ENCODE results near the gene EGR2. TPM values are rescaled to one million over a fixed set of nuclear protein-coding genes. Genes with fewer than 3 reads are reported as not detected.

EGR2 gene
- polyA plus RNA-seq, 1 donor = 2.1 TPM

DNA sequence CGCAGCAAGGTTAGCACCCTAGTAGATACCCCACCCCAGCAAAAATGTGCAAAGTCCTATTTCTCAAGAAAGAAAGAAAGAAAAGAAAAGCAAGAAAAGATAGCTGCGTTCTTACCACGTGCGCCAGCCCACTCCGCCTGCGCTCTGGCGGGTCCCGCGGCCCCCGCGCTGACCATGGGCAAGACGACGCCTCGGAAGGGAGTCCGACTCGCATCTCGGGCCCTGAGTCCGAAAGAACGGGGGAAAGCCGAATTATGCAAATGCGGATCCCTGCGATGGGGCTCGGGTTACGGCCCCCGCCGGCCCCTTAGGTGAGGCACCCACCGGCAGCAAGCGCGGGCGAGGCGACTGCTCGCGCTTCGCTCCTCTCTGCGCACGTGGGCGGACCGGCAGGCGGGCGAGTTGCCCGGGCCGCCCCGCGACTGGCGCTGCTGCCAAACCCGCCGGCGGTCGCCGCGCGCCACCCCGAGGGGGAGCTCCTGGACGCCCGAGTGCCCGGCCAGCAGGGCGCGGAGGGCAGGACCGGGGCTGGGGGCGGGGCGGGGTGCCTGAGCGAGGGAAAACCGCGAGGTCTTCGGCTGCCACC, 2.4 kb upstream of the EGR2 start:
- H3K36me3 ChIP-seq (ENCODE audit: control insufficient read depth, insufficient read depth, low read length) = no peaks in the 10 kb centered on the region
- no peak overlapping the region for H3K27ac ChIP-seq (ENCODE audit: low read length)
- DNase-seq = peak in 1 of 2 donors; percentile 41
- WGBS (ENCODE audit: insufficient coverage, low lambda C conversion rate) = no CpG with 5 or more reads among the region's 65 CpGs
- peaks cover 23% of the 10 kb centered on the region for H3K4me1 ChIP-seq (ENCODE audit: control insufficient read depth, insufficient read depth, low read length)
- H3K4me3 ChIP-seq (ENCODE audit: low read length) = peak overlapping the region; percentile 26
- peaks cover 62% of the 10 kb centered on the region for H3K27me3 ChIP-seq (ENCODE audit: control insufficient read depth, insufficient read depth, low read length)
- peaks cover 5% of the 10 kb centered on the region for H3K9me3 ChIP-seq (ENCODE audit: control insufficient read depth, low read depth, low read length)

DNA sequence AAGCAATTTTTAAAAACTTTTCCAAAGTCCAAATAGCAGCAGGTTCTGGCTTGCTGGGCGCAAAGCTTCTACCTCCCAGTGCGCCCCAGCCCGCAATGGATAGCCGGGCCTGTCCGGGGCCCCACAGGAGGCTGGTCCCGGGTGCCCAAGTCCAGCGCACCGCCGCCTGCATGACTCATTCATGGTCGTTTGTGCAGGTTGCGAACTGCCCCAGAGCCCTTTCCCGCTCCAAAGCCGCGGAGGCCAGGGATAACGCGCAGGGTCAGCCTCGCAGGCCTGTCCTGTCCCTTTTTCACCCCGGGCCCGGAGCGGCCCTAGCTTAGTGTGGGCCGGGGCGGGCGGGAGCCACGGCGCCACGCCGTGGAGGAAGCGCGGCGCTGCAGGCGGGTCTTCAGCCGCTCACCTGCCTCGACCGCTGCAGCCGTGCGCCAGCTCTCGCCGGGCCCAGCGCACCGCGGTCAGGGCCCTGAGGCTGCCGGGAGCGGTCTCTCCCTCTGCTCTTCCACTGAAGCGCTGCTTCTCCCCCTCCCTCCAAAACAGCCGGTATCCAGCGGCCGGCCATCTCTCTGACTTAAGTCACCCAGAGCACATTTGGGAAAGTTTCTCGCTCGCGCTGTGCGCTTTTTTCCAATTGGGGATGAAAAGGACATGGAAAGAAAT, 1.7 kb upstream of the EGR2 start:
- H3K9me3 ChIP-seq (ENCODE audit: control insufficient read depth, low read depth, low read length) = peaks cover 7% of the 10 kb centered on the region
- peak; percentile 71 to 85 for DNase-seq
- peak overlapping the region; percentile 80 for H3K4me3 ChIP-seq (ENCODE audit: low read length)
- H3K27me3 ChIP-seq (ENCODE audit: control insufficient read depth, insufficient read depth, low read length) = peaks cover 69% of the 10 kb centered on the region
- H3K36me3 ChIP-seq (ENCODE audit: control insufficient read depth, insufficient read depth, low read length) = no peaks in the 10 kb centered on the region
- H3K4me1 ChIP-seq (ENCODE audit: control insufficient read depth, insufficient read depth, low read length) = peaks cover 23% of the 10 kb centered on the region
- peak overlapping the region; percentile 94 for H3K27ac ChIP-seq (ENCODE audit: low read length)
- WGBS (ENCODE audit: insufficient coverage, low lambda C conversion rate) = no CpG with 5 or more reads among the region's 51 CpGs

DNA sequence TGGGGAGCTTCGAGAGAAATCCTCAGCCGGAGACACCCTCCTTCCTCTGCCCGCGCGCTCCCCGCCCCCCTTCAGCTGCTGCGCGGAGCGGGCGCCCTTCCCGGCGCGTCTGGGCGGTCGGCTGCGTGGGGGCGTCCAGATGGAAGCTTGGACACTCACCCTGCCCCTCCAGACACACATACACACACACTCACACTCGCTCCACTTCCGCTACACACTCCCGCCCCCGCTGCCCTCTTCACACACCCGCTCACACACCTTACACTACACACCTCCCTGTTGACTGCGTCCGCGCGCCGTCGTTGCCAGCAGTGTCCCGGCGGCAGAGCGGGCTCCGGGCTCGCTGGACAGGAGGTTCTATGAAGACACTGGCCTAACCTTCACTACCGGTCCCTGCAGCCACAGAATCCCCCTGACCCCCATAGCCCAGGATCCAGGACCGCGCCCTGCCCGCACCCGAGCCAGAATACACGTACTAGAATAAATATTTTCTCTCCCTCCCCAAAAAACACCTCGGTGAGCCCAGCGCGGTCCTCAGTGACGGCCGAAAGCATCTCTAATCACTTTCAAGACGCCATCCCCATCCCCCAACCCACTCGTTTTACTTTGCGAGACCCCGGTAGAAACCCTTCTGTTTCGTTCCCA, 1.1 kb upstream of the EGR2 start:
- peak; percentile 31 to 76 for DNase-seq
- H3K9me3 ChIP-seq (ENCODE audit: control insufficient read depth, low read depth, low read length) = peaks cover 7% of the 10 kb centered on the region
- peaks cover 23% of the 10 kb centered on the region for H3K4me1 ChIP-seq (ENCODE audit: control insufficient read depth, insufficient read depth, low read length)
- H3K27me3 ChIP-seq (ENCODE audit: control insufficient read depth, insufficient read depth, low read length) = peaks cover 72% of the 10 kb centered on the region
- peak overlapping the region; percentile 94 for H3K27ac ChIP-seq (ENCODE audit: low read length)
- WGBS (ENCODE audit: insufficient coverage, low lambda C conversion rate) = 0% methylated on average over 4 of the region's 49 CpGs
- peak overlapping the region; percentile 80 for H3K4me3 ChIP-seq (ENCODE audit: low read length)
- H3K36me3 ChIP-seq (ENCODE audit: control insufficient read depth, insufficient read depth, low read length) = no peaks in the 10 kb centered on the region

DNA sequence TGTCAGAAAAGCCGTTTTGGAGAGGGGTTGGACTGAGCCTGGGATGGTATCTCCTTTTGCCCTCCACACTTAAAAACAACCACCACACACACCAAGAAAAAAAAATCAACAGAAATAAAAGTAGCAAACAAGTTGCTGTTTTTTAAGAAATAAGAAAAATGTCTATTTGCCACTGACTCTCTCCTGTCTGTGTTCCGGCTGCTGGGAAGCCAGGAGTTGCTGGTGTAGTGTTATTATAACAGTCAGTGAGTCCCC, 163 bp downstream of the EGR2 start:
- Histone ChIP-seq H3K4me3 (ENCODE audit: low read length) (peak overlapping the region; percentile 80), H3K27ac (ENCODE audit: low read length) (no peak overlapping the region), H3K36me3 (ENCODE audit: control insufficient read depth, insufficient read depth, low read length) (no peaks in the 10 kb centered on the region), H3K4me1 (ENCODE audit: control insufficient read depth, insufficient read depth, low read length) (peaks cover 23% of the 10 kb centered on the region), H3K27me3 (ENCODE audit: control insufficient read depth, insufficient read depth, low read length) (peaks cover 69% of the 10 kb centered on the region), H3K9me3 (ENCODE audit: control insufficient read depth, low read depth, low read length) (peaks cover 7% of the 10 kb centered on the region)
- no peak for DNase-seq
- 0% methylated on average over 1 of the region's 2 CpGs for WGBS (ENCODE audit: insufficient coverage, low lambda C conversion rate)

DNA sequence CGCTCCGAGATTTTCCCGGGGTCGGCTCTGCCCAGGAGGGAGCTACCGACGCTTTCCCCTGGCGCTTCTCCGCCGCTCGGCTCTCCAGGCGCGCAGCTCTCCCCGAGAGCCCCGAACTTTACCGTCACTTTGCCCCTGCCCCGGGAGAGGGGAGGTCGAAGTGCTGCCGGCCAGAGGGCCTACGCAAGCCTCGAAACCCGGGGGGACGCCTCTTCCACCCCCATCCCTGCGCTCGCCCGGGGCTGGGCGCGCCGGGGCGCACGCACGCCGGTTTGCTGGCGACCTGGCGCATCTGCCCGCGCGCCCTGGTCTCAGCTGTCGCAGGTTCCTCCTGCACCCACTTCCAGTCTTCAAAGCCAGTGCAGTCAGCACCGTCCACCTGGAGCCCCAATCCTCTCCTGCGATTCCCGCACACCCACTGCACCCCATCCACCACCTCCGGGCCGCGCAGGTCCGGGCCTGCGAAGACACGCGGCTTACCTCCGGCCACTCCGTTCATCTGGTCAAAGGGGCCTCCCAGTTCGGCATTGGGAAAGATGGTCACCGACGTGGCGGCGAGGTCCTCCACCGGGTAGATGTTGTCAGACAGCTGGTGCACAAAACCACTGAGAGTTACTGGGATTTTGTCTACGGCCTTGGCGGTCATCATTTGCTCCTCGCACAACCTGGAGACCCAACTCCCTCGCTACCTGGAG, 638 bp downstream of the EGR2 start:
- H3K36me3 ChIP-seq (ENCODE audit: control insufficient read depth, insufficient read depth, low read length) = no peaks in the 10 kb centered on the region
- peak in 1 of 2 donors; percentile 67 for DNase-seq
- no CpG with 5 or more reads among the region's 60 CpGs for WGBS (ENCODE audit: insufficient coverage, low lambda C conversion rate)
- peak overlapping the region; percentile 80 for H3K4me3 ChIP-seq (ENCODE audit: low read length)
- H3K27me3 ChIP-seq (ENCODE audit: control insufficient read depth, insufficient read depth, low read length) = peaks cover 64% of the 10 kb centered on the region
- H3K4me1 ChIP-seq (ENCODE audit: control insufficient read depth, insufficient read depth, low read length) = peaks cover 23% of the 10 kb centered on the region
- H3K27ac ChIP-seq (ENCODE audit: low read length) = no peak overlapping the region
- peaks cover 7% of the 10 kb centered on the region for H3K9me3 ChIP-seq (ENCODE audit: control insufficient read depth, low read depth, low read length)

DNA sequence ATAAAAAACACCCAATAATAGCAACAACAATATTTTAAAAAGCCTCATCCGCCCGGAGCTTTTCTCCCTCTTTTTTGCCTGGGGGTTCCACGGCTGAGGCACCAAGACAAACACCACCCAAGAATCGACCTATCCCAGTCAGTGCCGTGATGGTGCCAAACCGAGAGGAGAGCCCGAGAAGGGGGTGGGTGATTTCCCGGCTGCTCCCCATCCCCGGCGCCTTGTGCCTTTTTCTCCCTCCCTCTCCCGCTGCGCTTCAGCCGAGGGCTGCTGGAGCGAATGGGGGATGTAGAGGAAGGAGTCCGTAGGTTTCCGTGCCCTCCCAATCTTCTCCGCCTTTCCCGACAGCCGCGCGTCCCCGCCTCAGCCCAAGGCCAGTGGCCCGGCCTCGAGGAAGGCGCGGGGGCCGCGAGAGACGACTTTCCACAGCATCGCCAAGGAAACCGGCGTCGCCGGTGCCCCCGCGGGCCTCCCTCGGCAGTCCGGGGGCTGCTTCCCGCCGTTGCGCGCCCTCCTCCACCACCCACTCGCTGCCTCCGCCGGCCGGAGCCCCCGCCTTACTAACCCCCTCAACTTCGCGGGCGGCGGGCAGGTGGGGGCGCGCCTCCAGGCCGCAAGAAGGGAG, 1.3 kb downstream of the EGR2 start:
- Histone ChIP-seq H3K4me1 (ENCODE audit: control insufficient read depth, insufficient read depth, low read length) (peaks cover 23% of the 10 kb centered on the region), H3K27ac (ENCODE audit: low read length) (no peak overlapping the region), H3K36me3 (ENCODE audit: control insufficient read depth, insufficient read depth, low read length) (no peaks in the 10 kb centered on the region), H3K9me3 (ENCODE audit: control insufficient read depth, low read depth, low read length) (peaks cover 7% of the 10 kb centered on the region), H3K27me3 (ENCODE audit: control insufficient read depth, insufficient read depth, low read length) (peaks cover 58% of the 10 kb centered on the region), H3K4me3 (ENCODE audit: low read length) (peak overlapping the region; percentile 31)
- DNase-seq = no peak
- WGBS (ENCODE audit: insufficient coverage, low lambda C conversion rate) = 7% methylated on average over 3 of the region's 54 CpGs

DNA sequence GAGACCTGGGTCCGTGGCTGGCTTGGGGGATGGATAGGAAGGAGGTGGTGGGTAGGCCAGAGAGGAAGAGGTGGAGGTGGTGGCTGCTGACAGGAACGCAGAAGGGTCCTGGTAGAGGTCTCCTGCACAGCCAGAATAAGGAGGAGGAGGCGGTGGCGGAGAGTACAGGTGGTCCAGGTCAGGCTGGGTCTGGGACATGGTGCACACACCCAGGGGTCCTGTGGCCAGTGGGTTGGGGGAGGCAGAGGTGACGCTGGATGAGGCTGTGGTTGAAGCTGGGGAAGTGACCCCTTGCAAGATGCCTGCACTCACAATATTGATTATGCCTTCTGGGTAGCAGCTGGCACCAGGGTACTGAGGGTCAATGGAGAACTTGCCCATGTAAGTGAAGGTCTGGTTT, 2.2 kb downstream of the EGR2 start:
- Histone ChIP-seq H3K27me3 (ENCODE audit: control insufficient read depth, insufficient read depth, low read length) (peaks cover 49% of the 10 kb centered on the region), H3K36me3 (ENCODE audit: control insufficient read depth, insufficient read depth, low read length) (no peaks in the 10 kb centered on the region), H3K9me3 (ENCODE audit: control insufficient read depth, low read depth, low read length) (peaks cover 7% of the 10 kb centered on the region), H3K27ac (ENCODE audit: low read length) (no peak overlapping the region), H3K4me1 (ENCODE audit: control insufficient read depth, insufficient read depth, low read length) (peaks cover 23% of the 10 kb centered on the region), H3K4me3 (ENCODE audit: low read length) (no peak overlapping the region)
- WGBS (ENCODE audit: insufficient coverage, low lambda C conversion rate) = no CpG with 5 or more reads among the region's 5 CpGs
- no peak for DNase-seq

DNA sequence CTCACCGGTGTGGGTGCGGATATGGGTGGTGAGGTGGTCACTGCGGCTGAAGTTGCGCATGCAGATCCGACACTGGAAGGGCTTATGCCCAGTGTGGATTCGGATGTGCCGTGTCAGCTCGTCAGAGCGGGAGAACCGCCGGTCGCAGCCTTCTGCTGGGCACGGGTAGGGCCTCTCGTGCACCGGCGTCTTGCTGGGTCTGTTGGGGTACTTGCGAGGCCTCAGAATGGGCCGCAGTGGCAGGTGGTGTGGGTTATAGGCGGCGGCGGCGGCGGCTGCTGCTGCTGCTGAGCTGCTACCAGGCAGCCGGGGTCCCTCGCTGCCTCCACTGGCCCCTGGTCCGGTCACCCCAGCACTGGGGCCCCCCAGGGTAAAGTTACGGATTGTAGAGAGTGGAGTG, 2.7 kb downstream of the EGR2 start:
- no peak overlapping the region for H3K27ac ChIP-seq (ENCODE audit: low read length)
- peaks cover 45% of the 10 kb centered on the region for H3K27me3 ChIP-seq (ENCODE audit: control insufficient read depth, insufficient read depth, low read length)
- peaks cover 4% of the 10 kb centered on the region for H3K36me3 ChIP-seq (ENCODE audit: control insufficient read depth, insufficient read depth, low read length)
- WGBS (ENCODE audit: insufficient coverage, low lambda C conversion rate) = no CpG with 5 or more reads among the region's 27 CpGs
- no peak overlapping the region for H3K4me3 ChIP-seq (ENCODE audit: low read length)
- peaks cover 26% of the 10 kb centered on the region for H3K4me1 ChIP-seq (ENCODE audit: control insufficient read depth, insufficient read depth, low read length)
- DNase-seq = no peak
- peaks cover 6% of the 10 kb centered on the region for H3K9me3 ChIP-seq (ENCODE audit: control insufficient read depth, low read depth, low read length)

DNA sequence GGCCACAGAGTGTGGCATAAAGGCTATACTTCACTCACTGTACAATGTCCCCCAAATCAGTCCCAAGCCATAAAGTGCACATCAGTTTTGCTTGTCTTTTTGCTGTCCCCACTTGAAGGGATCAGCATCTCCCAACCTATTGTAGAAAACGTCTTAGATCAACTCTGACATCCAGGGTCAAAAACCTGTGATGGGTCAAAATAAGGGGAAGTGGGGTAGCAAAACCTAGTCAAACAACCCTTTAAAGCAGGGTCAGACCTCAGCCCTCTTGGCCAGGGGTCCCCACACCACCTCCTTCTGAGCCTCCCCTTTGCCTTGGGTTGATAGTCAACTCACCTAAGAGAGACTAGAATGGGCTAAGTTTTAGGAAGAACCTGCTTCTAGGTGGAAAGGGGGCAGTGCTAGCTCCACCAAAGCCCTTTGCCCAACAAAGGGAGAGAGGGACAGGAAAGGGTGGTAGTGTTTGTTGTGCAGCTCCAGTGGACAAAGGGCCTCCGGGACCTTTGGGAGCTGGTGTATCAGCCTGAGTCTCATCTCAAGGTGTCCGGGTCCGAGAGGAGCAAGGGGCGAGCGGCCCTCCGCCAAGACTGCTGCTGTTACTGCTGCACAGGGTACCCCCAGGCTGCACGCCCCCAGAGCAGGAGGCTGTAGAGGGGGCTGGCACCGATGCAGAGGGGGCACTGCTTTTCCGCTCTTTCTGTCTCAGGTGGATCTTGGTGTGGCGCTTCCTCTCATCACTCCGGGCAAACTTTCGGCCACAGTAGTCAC, 3.3 kb downstream of the EGR2 start:
- H3K4me3 ChIP-seq (ENCODE audit: low read length) = no peak overlapping the region
- peaks cover 4% of the 10 kb centered on the region for H3K9me3 ChIP-seq (ENCODE audit: control insufficient read depth, low read depth, low read length)
- peaks cover 22% of the 10 kb centered on the region for H3K4me1 ChIP-seq (ENCODE audit: control insufficient read depth, insufficient read depth, low read length)
- H3K27me3 ChIP-seq (ENCODE audit: control insufficient read depth, insufficient read depth, low read length) = peaks cover 40% of the 10 kb centered on the region
- no CpG with 5 or more reads among the region's 13 CpGs for WGBS (ENCODE audit: insufficient coverage, low lambda C conversion rate)
- H3K36me3 ChIP-seq (ENCODE audit: control insufficient read depth, insufficient read depth, low read length) = peaks cover 4% of the 10 kb centered on the region
- no peak for DNase-seq
- H3K27ac ChIP-seq (ENCODE audit: low read length) = no peak overlapping the region

Data from large intestine (tissue), 3 donors.